Measurements from ENCODE around the gene PPP1R1B. TPM values are rescaled to one million over a fixed set of nuclear protein-coding genes. Genes with fewer than 3 reads are reported as not detected.
A peak's percentile ranks its signal among the peaks of the same experiment; 100 is the strongest.

PPP1R1B gene
- total and polyA plus RNA-seq, 2 of the 4 experiments (the other 2 are of a cell fraction): not detected

DNA sequence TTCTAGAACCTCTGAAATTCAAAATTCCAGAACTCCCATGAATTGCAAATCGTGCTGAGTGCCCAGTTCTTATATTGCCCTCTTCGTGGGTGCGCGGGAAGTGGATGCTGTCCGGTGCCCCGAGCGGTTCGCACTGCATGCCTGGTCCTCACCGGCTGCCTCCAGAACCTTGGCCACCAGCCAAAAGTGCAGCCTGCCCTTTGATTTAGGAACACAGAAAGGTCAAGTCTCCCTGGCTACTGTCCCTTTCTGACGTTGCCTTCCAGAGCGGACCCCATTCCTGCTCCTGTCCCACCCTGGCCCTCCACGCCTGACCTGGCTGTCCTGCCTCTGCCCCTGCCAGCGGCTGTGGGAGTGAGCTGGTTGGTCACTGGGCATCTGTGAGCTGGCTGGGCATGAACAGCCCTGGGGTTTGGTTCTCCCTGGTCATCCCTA, 28.7 kb upstream of the PPP1R1B start:
- dilution Hi-C loops (cut with HindIII; ENCODE audit: low sequenced_read_pairs, unreplicated experiment) (no loop called here), in situ Hi-C loops (cut with MboI; ENCODE audit: low sequenced_read_pairs) (no loop called here), intact Hi-C loops (cut with micrococcal nuclease) (no loop called here)
- Histone ChIP-seq H4K8ac (ENCODE audit: low read depth in 2 of 2, low read length in 2 of 2) (no peak overlapping the region), H2AK5ac (ENCODE audit: low read depth, low read length) (no peak overlapping the region), H4K5ac (ENCODE audit: low read depth, low read length) (no peak overlapping the region), H3K9me3 (ENCODE audit: control insufficient read depth, insufficient read depth, low read length) (peaks cover 4% of the 10 kb centered on the region; the same call in 1 of the 2 replicates), H2BK20ac (ENCODE audit: low read depth, low read length) (no peak overlapping the region), H2BK15ac (ENCODE audit: low read depth, low read length) (no peak overlapping the region), H3K36me3 (ENCODE audit: control insufficient read depth, insufficient read depth, low read length) (no peaks in the 10 kb centered on the region), H3K18ac (ENCODE audit: low read depth, low read length) (no peak overlapping the region), H3K9me1 (ENCODE audit: insufficient read depth, low read length) (no peaks in the 10 kb centered on the region), H4K91ac (ENCODE audit: insufficient read depth, low read depth, low read length) (no peak overlapping the region), H3K4me2 (ENCODE audit: low read depth, low read length) (no peak overlapping the region), H3K4me3 (ENCODE audit: insufficient read depth, low read depth, low read length) (no peak overlapping the region), H3K27ac (ENCODE audit: insufficient read depth, low read length) (no peak overlapping the region), H3K56ac (ENCODE audit: extremely low read depth, insufficient read depth, low read length) (no peak overlapping the region), H2AFZ (replicated peaks; ENCODE audit: low read length, poor library complexity) (peak overlapping the region; percentile 35), H3K27me3 (ENCODE audit: control insufficient read depth, insufficient read depth, low read length) (peaks cover 89% of the 10 kb centered on the region), H3K79me1 (ENCODE audit: low read depth in 1 of 2, low read length in 2 of 2) (no peaks in the 10 kb centered on the region), H2BK120ac (ENCODE audit: low read depth, low read length) (no peak overlapping the region), H4K20me1 (ENCODE audit: insufficient read depth, low read length) (peaks cover 14% of the 10 kb centered on the region; the same call in 1 of the 2 replicates), H3K4ac (ENCODE audit: low read depth, low read length) (no peak overlapping the region), H2BK5ac (ENCODE audit: low read depth, low read length, poor library complexity, severe bottlenecking) (no peak overlapping the region), H3K14ac (replicated peaks; ENCODE audit: low read depth, low read length) (no peak overlapping the region), H3K23ac (ENCODE audit: low read depth, low read length) (no peak overlapping the region), H3K4me1 (ENCODE audit: control insufficient read depth, insufficient read depth, low read length) (no peaks in the 10 kb centered on the region), H2AK9ac (replicated peaks; ENCODE audit: low read depth, low read length, poor library complexity) (no peak overlapping the region), H3K9ac (ENCODE audit: low read depth, low read length) (no peak overlapping the region)
- DNase-seq (no peak), ATAC-seq (ENCODE audit: low read depth) (no peak)
- BruUV-seq (replicated peaks): no TSS peak
- ChIA-PET CTCF (no interaction called here), POLR2A (ENCODE audit: unreplicated experiment) (no interaction called here)
- whole genome bisulfite sequencing, 2 experiments (ENCODE audit: extremely low coverage in 2 of 2, insufficient read length in 1 of 2): 0% methylated on average over 3 of the region's 13 CpGs; no CpG with 5 or more reads in 1 of the 2 experiments
- TF ChIP-seq, protein P1, sequence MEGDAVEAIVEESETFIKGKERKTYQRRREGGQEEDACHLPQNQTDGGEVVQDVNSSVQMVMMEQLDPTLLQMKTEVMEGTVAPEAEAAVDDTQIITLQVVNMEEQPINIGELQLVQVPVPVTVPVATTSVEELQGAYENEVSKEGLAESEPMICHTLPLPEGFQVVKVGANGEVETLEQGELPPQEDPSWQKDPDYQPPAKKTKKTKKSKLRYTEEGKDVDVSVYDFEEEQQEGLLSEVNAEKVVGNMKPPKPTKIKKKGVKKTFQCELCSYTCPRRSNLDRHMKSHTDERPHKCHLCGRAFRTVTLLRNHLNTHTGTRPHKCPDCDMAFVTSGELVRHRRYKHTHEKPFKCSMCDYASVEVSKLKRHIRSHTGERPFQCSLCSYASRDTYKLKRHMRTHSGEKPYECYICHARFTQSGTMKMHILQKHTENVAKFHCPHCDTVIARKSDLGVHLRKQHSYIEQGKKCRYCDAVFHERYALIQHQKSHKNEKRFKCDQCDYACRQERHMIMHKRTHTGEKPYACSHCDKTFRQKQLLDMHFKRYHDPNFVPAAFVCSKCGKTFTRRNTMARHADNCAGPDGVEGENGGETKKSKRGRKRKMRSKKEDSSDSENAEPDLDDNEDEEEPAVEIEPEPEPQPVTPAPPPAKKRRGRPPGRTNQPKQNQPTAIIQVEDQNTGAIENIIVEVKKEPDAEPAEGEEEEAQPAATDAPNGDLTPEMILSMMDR (conservative IDR thresholded peaks at IDR 0.05; ENCODE audit: low read depth, low read length): no peak
- no peak for TF ChIP-seq FOS (IDR thresholded peaks at IDR 0.05; ENCODE audit: low read depth, low read length)
- TF ChIP-seq SMC3 (IDR thresholded peaks at IDR 0.05; ENCODE audit: low read depth, low read length): no peak
- TF ChIP-seq POLR2A (IDR thresholded peaks at IDR 0.05; ENCODE audit: low read depth, low read length): no peak
- no peak for TF ChIP-seq MAFK (IDR thresholded peaks at IDR 0.05; ENCODE audit: low read depth, low read length)
- TF ChIP-seq RCOR1 (IDR thresholded peaks at IDR 0.05; ENCODE audit: insufficient replicate concordance, low read length): no peak
- TF ChIP-seq RFX5 (IDR thresholded peaks at IDR 0.05; ENCODE audit: low read depth, low read length): no peak
- no peak for TF ChIP-seq NFE2L2 (IDR thresholded peaks at IDR 0.05; ENCODE audit: low read depth, low read length)
- TF ChIP-seq MXI1 (IDR thresholded peaks at IDR 0.05; ENCODE audit: borderline replicate concordance, low read depth, low read length): no peak
- TF ChIP-seq CHD1 (IDR thresholded peaks at IDR 0.05; ENCODE audit: low read depth, low read length): no peak
- TF ChIP-seq RAD21 (IDR thresholded peaks at IDR 0.05; ENCODE audit: low read length): no peak
- TF ChIP-seq, protein P2, sequence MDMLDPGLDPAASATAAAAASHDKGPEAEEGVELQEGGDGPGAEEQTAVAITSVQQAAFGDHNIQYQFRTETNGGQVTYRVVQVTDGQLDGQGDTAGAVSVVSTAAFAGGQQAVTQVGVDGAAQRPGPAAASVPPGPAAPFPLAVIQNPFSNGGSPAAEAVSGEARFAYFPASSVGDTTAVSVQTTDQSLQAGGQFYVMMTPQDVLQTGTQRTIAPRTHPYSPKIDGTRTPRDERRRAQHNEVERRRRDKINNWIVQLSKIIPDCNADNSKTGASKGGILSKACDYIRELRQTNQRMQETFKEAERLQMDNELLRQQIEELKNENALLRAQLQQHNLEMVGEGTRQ (IDR thresholded peaks at IDR 0.05; ENCODE audit: low read depth, low read length): no peak
- TF ChIP-seq, protein P3, sequence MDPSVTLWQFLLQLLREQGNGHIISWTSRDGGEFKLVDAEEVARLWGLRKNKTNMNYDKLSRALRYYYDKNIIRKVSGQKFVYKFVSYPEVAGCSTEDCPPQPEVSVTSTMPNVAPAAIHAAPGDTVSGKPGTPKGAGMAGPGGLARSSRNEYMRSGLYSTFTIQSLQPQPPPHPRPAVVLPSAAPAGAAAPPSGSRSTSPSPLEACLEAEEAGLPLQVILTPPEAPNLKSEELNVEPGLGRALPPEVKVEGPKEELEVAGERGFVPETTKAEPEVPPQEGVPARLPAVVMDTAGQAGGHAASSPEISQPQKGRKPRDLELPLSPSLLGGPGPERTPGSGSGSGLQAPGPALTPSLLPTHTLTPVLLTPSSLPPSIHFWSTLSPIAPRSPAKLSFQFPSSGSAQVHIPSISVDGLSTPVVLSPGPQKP (IDR thresholded peaks at IDR 0.05; ENCODE audit: borderline replicate concordance, low read depth, low read length): no peak
- TF ChIP-seq BHLHE40 (IDR thresholded peaks at IDR 0.05; ENCODE audit: low read depth, low read length): no peak
- no peak for TF ChIP-seq CEBPB (IDR thresholded peaks at IDR 0.05; ENCODE audit: low read depth, low read length)
- no peak for TF ChIP-seq MAZ (IDR thresholded peaks at IDR 0.05; ENCODE audit: borderline replicate concordance, low read depth, low read length)
